ENCODE measurements around the gene PRKAB1.

The PRKAB1 gene

GRCh38 chr12:119713551-119714031 is 45.7 kb downstream of the PRKAB1 start:
- DNase-seq (ENCODE audit: low spot score) = no peak

GRCh38 chr12:119714614-119715267 is 46.8 kb downstream of the PRKAB1 start:
- DNase-seq (ENCODE audit: low spot score) = no peak

DNA sequence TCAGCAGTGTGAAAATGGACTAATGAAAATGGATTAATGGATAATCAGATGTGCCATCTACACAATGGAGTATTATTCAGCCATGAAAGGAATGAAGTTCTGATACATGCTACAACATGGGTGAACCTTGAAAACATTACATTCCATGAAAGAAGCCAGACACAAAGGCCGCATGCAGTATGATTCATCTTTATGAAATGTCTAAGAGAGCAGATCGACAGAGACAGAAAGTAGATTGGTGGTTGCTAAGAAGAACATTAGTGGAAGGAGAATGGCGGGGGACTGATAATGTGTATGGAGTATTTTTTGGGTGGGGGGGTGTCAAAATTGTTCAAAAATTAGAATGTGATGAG is 47.3 kb downstream of the PRKAB1 start:
- DNase-seq (ENCODE audit: low spot score) = no peak

DNA sequence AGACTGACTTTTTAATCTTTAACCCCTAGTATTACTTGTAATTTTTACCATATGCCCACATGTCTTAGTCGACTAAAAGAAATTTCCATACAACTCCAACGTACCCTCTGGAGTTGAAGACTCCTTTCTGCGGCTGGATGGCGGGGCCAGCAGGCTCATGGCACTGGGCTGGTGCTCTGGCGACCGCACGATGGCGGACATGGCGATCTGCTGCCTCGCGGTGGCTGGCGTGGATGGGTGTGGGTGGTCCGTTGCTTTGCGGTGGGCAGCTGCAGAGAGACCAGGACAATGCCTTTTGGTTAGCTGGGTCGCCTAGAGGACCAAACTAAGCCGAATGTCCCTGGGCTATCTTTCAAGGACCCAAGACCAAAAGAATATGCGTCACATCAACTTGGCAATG is 50.2 kb downstream of the PRKAB1 start:
- DNase-seq (ENCODE audit: low spot score) = no peak

DNA sequence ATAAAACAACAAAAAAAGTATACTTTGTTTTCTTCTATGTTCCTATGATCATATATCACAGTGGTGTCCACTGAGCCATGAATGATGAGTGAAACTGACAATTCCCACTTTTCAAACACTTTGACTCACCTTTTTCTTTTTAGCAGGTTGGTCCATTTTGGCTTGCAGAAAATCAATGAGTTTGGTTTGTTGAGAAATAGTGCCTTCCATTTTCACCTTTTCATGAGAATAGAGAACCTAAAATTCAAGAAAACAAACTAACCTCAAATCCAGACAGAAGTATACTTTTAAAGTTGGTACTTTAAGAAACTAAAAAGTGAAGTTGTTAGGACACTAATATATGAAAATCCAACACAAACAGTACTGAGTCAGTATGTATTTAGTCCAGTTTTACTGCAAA is 52.4 kb downstream of the PRKAB1 start:
- no peak for DNase-seq (ENCODE audit: low spot score)

DNA sequence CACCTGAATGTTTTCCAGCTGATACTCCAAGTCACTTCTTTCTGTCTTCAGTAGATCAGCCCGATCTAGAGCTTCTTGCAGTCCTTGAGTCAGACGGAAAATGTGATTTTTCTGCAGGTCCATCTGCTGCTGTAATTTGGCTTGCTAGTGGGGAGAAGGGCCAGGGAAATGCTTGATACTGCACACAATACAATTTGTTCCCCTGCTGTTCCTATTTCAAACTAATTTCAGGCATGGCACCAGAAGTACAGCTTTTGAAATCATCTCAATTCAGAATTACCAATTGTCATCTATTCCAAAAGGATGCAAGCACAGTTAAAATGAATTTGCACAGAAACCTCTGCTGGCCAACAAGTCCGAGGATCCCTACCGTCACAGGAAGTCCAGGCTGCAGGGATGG is 53.4 kb downstream of the PRKAB1 start:
- no peak for DNase-seq (ENCODE audit: low spot score)

DNA sequence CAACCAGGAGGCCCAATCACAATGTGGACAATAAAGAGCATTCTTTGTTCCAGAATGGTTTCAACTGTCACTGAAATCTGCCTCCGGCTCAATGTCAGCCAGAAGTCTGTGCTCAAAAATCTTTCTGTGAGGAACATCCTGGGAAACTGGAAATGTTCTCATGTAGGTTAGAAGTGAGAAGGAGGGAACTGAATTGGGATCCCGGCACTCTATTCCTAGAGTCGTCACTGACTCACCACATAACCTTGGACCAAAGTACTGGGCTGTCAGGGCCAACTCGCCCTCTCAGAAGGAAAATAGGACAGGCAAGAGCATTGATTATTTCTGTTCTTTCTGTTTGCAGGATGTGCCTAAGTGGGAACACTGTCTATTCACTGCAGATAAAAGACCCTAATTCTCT is 57.6 kb downstream of the PRKAB1 start:
- DNase-seq (ENCODE audit: low spot score) = no peak

DNA sequence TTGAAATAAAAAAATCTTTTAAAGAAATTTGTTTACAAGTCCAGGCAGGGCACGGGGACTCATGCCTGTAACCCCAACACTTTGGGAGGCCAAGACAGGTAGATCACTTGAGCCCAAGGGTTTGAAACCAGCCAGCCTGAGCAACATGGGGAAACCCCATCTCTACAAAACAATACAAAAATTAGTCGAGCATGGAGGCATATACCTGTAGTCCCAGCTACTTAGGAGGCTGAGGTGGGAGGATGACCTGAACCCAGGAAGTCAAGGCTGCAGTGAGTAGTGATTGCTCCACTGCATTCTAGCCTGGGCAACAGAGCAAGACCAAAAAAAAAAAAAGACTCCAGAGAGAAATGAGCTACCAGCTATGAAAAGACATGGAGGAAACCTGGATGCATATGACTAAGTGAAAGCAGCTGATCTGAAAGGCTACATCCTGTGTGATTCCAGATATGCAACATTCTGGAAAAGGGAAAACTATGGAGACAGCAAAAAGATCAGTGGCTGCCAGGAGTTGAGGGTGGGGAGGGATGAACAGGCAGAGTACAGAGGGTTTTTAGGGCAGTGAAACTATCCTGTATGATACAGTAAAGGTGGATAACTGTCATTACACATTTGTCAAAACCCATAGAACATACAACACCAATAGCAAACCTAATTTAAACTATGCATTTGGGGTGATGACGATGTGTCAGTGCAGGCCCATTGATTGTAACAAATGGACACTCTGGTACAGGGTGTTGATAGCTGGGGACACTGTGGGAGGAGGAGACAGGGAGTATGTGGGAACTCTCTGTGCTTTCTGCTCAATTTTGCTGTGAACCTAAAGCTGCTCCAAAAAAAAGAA is 59.9 kb downstream of the PRKAB1 start:
- DNase-seq (ENCODE audit: low spot score) = no peak

DNA sequence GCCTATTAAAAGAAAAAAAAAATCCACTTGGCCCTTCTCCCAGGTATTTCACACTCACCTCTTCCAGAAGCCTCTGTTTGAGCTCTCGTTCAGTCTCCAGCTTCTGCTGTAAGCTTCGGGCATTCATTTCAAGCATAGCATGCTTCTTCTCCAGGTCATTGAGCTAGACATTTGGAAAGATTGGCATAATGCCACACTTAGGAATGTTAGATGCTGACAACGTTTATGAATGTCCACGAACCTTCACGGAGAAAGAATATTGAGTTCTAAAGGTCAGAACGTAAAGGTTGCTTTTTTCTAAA is 60.5 kb downstream of the PRKAB1 start:
- DNase-seq (ENCODE audit: low spot score) = no peak

DNA sequence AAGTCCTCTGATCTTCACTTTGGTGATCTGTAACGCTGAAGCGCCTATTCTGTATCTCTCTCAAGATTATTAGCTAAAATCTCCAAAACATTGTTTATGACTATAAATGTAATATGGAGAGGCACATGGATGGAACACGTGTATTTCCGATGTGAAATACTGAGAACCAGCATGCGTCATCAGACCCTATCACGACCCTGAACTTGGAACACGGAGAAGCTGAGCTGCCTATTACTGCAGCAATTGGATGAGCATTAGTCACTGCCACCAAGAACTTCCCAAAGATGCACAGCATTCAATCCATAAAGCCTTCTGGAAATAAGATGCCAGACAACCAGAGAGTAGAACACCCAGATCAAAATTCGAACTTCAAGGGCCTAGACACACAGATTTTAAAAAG is 61.9 kb downstream of the PRKAB1 start:
- DNase-seq (ENCODE audit: low spot score) = no peak

DNA sequence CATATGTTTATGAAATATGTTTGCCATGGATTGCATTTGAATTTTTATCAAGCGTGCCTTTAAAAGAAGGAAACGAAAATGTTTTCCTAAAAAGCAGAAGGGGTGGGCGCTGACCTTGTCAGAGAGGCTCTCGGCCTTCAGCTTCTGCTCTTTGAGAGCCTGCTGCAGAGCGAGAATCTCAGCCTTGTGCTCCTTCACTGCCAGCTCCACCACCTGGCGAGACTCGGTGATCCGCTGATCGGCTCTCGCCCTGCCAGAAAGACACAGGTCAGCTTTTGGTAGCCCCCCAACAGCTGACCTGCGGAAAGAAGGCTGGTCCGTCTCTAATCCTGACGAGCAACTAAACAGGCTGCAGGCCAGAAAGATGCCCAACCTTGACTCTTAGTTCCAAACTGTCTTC is 62.4 kb downstream of the PRKAB1 start:
- no peak for DNase-seq (ENCODE audit: low spot score)

Data from HuH-7.5 (cell line).